22Rv1 (cell line): ENCODE results near the gene ASB16.

Experiments
- H3K27ac ChIP-seq: fragments of 450-650 bp; 2 replicates; pipeline ENCODE4 v1.5.1; 2017
- ZFX ChIP-seq: fragments of 450-650 bp; IDR thresholded peaks from 2 replicates; pipeline ENCODE4 v1.6.1; 2017; ENCODE audit warnings: antibody characterized with exemption, borderline replicate concordance
- TF ChIP-seq, protein P1 (sequence below): fragments of 450-650 bp; IDR thresholded peaks from 2 replicates; pipeline ENCODE4 v1.5.1; 2017; ENCODE audit warnings: mild to moderate bottlenecking

ASB16 gene

DNA sequence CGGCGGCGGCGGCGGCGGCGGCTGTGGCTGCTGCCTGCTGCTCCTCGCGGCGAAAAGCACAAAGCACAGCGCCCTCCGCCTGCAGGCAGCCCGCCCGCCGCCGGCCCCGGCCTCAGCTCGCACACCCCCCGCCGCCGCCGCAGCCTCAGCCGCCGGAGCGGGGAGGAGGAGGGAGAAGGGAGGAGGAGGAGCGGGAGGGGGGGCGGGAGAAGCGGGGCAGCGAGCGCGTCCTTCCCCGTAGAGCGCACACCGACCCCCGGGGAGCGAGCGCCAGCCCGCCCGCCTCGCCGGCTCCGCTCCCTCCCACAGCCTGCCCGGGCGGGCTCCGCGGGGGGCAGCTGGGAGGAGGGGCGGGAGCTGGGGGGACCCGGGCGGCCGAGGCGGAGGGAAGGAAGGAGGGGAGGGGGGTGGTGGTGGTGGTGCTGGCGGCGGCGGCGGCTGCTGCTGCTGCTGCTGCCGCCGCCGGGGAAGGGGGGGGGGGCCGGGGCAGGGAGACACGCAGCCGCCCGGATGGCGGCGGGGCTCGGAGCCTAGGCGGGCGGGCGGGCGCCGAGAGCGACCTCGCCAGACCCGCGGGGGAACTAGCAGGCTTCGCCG, 49.2 kb downstream of the ASB16 start, which contains the start of gene UBTF:
UBTF (minus strand) TSS at position 60 of the 597 bp plus-strand sequence. CDS start 1,446 bp downstream, outside the sequence.
- peak within 1 kb of the TSS; percentile 100 for H3K27ac ChIP-seq

DNA sequence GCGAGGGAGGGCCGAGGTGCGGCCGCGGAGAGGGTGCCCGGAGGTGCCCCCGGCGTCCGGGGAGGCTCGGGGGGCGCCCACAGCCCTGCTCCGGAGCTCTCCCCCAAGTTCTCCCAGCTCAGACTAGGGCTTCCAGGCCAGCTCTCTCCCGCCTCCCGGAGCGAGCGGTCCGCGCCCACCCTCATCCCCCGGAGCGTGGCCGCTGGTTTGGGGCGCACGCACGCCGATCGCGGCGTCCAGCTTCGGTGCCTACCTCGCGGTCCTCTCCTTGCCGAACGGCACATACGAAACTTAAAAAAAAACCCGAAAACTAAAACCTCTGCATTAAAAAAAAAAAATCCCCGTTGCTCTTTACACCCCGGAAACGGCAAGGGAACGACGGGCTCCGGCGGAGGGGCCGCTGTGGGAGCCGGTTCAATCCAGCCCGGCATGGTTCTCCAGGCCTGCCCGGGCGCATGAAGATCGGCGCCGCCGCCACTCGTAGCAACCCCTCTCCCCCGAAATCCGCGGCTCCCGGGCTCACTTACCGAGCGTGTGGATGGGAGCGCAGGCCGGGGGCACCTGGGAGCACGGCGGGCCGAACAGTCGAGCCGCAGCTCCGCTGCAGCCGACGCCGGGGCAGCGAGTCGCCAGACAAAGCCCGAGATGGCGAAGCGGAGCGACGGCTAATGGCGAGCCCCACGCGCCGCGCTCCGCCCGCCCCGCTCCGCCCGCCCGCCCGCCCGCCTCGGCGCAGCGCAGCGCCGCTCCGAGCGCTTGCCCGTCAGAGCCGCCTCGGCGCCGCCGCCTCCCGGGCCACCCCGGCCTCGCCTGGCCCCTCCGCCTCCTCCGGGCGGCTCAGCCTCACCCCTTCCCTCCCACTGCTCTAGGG, 49.9 kb downstream of the ASB16 start:
- TF ChIP-seq ZFX, result no peak
- TF ChIP-seq, protein P1, sequence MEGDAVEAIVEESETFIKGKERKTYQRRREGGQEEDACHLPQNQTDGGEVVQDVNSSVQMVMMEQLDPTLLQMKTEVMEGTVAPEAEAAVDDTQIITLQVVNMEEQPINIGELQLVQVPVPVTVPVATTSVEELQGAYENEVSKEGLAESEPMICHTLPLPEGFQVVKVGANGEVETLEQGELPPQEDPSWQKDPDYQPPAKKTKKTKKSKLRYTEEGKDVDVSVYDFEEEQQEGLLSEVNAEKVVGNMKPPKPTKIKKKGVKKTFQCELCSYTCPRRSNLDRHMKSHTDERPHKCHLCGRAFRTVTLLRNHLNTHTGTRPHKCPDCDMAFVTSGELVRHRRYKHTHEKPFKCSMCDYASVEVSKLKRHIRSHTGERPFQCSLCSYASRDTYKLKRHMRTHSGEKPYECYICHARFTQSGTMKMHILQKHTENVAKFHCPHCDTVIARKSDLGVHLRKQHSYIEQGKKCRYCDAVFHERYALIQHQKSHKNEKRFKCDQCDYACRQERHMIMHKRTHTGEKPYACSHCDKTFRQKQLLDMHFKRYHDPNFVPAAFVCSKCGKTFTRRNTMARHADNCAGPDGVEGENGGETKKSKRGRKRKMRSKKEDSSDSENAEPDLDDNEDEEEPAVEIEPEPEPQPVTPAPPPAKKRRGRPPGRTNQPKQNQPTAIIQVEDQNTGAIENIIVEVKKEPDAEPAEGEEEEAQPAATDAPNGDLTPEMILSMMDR, result no peak
- peak overlapping the region; percentile 100 for H3K27ac ChIP-seq

More for the DNA sequence above, 49.2 kb downstream of the ASB16 start, which contains the start of gene UBTF:
- TF ChIP-seq, protein P1, result no peak
- no peak for TF ChIP-seq ZFX

- TF ChIP-seq ZFX, result no peak
- TF ChIP-seq, protein P1, result no peak; the same call in 1 of the 2 replicates
- peak overlapping the region; percentile 100 for H3K27ac ChIP-seq
These were observed 50.8 kb downstream of the ASB16 start for GRCh38 chr17:44221084-44221861.

DNA sequence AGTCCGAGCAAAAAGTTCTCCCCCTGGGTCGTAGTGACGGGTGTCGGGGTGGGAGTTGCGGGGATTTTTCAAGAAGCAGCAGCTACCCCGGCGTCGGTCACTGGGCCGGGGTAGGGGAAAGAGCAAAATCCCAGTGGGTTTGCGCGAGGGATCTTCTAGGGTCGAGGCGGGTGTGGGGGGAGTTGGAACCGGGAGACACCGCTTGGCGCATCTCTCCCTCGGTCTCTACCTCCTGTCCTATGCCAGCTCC, 51.3 kb downstream of the ASB16 start:
- H3K27ac ChIP-seq, result peak overlapping the region; percentile 100

DNA sequence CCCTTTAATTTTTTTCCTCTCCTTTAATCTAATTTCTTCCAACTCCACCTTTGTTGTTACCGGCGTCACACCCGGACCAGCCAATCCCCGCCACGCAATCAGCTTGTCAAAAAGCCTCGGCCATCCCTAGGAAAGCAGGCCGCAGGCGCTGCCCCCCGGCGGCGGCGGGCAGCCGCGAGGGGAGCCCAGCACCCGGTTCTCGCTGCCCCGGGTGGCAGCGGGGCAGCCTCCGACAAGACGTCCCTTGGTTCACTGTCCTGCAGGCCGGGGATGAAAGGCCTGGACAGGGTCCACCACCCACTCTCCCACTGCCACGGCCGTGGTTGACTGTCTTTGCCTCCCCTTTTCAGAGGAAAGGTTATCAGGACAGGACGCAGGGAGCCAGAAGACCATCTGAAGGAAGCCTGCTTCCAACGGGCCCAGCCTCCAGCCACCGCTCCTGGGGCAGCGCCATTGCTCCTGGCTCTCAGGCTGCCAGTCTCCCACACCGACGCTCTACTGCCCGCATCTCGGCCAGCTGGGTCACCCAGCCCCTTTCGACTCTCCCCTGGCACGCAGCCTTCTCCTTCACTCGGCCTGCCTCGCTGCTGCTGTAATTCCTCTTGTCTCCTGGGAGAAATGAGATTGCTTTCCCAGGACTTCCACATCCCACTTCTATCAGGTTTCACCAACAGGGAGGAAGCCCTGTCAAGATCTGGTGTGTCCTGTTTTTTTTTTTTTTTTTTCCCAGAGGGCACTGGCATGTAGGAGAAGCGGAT, 51.8 kb downstream of the ASB16 start:
- peak overlapping the region; percentile 100 for H3K27ac ChIP-seq
- no peak for TF ChIP-seq ZFX
- TF ChIP-seq, protein P1, result 0 out of 2 replicates have a peak, but pooled peaks have one; percentile 12

More for the DNA sequence above, 51.3 kb downstream of the ASB16 start:
- TF ChIP-seq, protein P1, result no peak
- no peak for TF ChIP-seq ZFX

DNA sequence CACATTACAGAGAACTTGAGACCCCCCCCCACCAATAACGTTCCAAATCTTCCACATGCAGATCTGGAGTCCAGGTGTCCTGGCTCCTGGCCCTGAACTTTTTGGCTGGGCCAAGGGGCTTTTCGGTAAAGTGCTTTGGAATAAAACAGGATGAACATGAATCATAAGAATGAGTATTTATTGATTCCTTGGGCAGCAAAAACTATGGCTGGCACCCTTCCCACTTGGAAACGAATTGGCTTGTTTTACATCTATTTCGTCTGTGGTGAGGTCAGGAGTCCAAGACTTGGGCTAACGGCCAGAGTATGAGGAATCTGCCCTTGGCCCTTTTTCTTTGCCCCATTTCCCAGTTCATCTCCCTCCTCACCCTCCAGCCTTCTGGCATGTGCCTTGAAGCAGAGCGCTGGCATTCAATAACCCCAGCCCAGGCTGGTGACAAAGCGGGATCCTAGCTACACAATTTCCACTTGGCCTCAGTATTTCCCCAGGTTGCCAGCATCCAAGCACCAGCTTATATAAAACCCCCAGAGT, 53.1 kb downstream of the ASB16 start:
- TF ChIP-seq ZFX, result no peak
- TF ChIP-seq, protein P1, result no peak
- peak overlapping the region; percentile 100 for H3K27ac ChIP-seq
